Measurements from ENCODE around the gene ZNF674.
"Not testable (repeated sequence)": the region's sequence is repeated elsewhere in the genome, so short reads cannot be mapped to it uniquely, and the experiment has no call there.

Gene ZNF674

GRCh38 chrX:46567388-46567787 lies 22.2 kb upstream of the ZNF674 start:
- DNase-seq = no peak

GRCh38 chrX:46561824-46562657 lies 16.8 kb upstream of the ZNF674 start:
- no peak for DNase-seq

GRCh38 chrX:46559062-46559461 lies 13.8 kb upstream of the ZNF674 start:
- no peak for DNase-seq

- peak; percentile 27 for DNase-seq
Observed at GRCh38 chrX:46554942-46555341, 9.7 kb upstream of the ZNF674 start.

GRCh38 chrX:46553935-46554334 lies 8.7 kb upstream of the ZNF674 start:
- no peak for DNase-seq

- DNase-seq = no peak
Observed at GRCh38 chrX:46551494-46552128, 6.4 kb upstream of the ZNF674 start.

GRCh38 chrX:46549914-46550313 lies 4.7 kb upstream of the ZNF674 start:
- DNase-seq = peak; percentile 4

- DNase-seq = no peak
Observed at GRCh38 chrX:46547857-46548256, 2.6 kb upstream of the ZNF674 start.

- not testable (repeated sequence) for DNase-seq
Observed at GRCh38 chrX:46544527-46544926, 694 bp downstream of the ZNF674 start.

GRCh38 chrX:46543441-46543840 lies 1.8 kb downstream of the ZNF674 start:
- DNase-seq = no peak

GRCh38 chrX:46531442-46531841 lies 13.8 kb downstream of the ZNF674 start:
- DNase-seq = no peak

- not testable (repeated sequence) for DNase-seq
Observed at GRCh38 chrX:46530404-46530908, 14.8 kb downstream of the ZNF674 start.

- not testable (repeated sequence) for DNase-seq
Observed at GRCh38 chrX:46529740-46530403, 15.3 kb downstream of the ZNF674 start.

GRCh38 chrX:46528640-46529039 lies 16.6 kb downstream of the ZNF674 start:
- not testable (repeated sequence) for DNase-seq

- no peak for DNase-seq
Observed at GRCh38 chrX:46506076-46506475, 39.1 kb downstream of the ZNF674 start.

GRCh38 chrX:46502848-46503247 lies 42.4 kb downstream of the ZNF674 start:
- no peak for DNase-seq

- DNase-seq = no peak
Observed at GRCh38 chrX:46500054-46500453, 45.2 kb downstream of the ZNF674 start.

- DNase-seq = no peak
Observed at GRCh38 chrX:46488712-46489111, 56.5 kb downstream of the ZNF674 start.

- DNase-seq = no peak
Observed at GRCh38 chrX:46485897-46486296, 59.3 kb downstream of the ZNF674 start.

GRCh38 chrX:46478634-46479033 lies 66.6 kb downstream of the ZNF674 start:
- not testable (repeated sequence) for DNase-seq

GRCh38 chrX:46477435-46477834 lies 67.8 kb downstream of the ZNF674 start:
- DNase-seq = no peak

GRCh38 chrX:46465203-46465602 lies 80.0 kb downstream of the ZNF674 start:
- DNase-seq = no peak

GRCh38 chrX:46463682-46464081 lies 81.5 kb downstream of the ZNF674 start:
- DNase-seq = no peak
